Smooth muscle cell (in vitro differentiated cells): ENCODE data around the gene CSN1S1. TPM values are rescaled to one million over a fixed set of nuclear protein-coding genes. Genes with fewer than 3 reads are reported as not detected.

Experiments used
- DNase-seq: peaks from one replicate; lab custom pipeline; 2025; ENCODE audit not compliant: unreplicated experiment; lab: John Stamatoyannopoulos, UW
- H2AFZ ChIP-seq: fragments of 200-600 bp; sonication (generic); 2 replicates; pipeline ENCODE4 v1.6.0; 2016; ENCODE audit warnings: antibody characterized with exemption, low read depth, mild to moderate bottlenecking
- H3F3A ChIP-seq: fragments of 200-600 bp; sonication (generic); 2 replicates; pipeline ENCODE4 v1.6.0; 2017; ENCODE audit warnings: antibody characterized with exemption, low read depth
- H3K27ac ChIP-seq: fragments of 200-600 bp; sonication (generic); 2 replicates; pipeline ENCODE4 v1.5.1; 2016; ENCODE audit warnings: low read depth, mild to moderate bottlenecking
- H3K27me3 ChIP-seq: fragments of 200-600 bp; sonication (generic); 2 replicates; pipeline ENCODE4 v1.6.1; 2016; ENCODE audit warnings: low read depth, mild to moderate bottlenecking
- H3K36me3 ChIP-seq: fragments of 200-600 bp; sonication (generic); 2 replicates; pipeline ENCODE4 v1.5.1; 2016; ENCODE audit warnings: low read depth
- H3K4me1 ChIP-seq: fragments of 200-600 bp; sonication (generic); 2 replicates; pipeline ENCODE4 v1.5.1; 2016; ENCODE audit warnings: low read depth
- H3K4me2 ChIP-seq: fragments of 200-600 bp; sonication (generic); 2 replicates; pipeline ENCODE4 v1.6.0; 2016; ENCODE audit warnings: mild to moderate bottlenecking
- H3K4me3 ChIP-seq: fragments of 200-600 bp; sonication (generic); 2 replicates; pipeline ENCODE4 v1.5.1; 2016; ENCODE audit warnings: mild to moderate bottlenecking
- H3K79me2 ChIP-seq: fragments of 200-600 bp; sonication (generic); 2 replicates; pipeline ENCODE4 v1.6.0; 2016; ENCODE audit warnings: low read depth, mild to moderate bottlenecking
- H3K9ac ChIP-seq: fragments of 200-600 bp; sonication (generic); 2 replicates; pipeline ENCODE4 v1.6.0; 2016; ENCODE audit warnings: low read depth
- H3K9me3 ChIP-seq: fragments of 200-600 bp; sonication (generic); replicated peaks from 2 replicates; pipeline ENCODE4 v1.5.1; 2016; ENCODE audit warnings: low read depth
- H4K20me1 ChIP-seq: fragments of 200-600 bp; sonication (generic); 2 replicates; pipeline ENCODE4 v1.6.0; 2016; ENCODE audit warnings: low read depth
- CTCF ChIP-seq: fragments of 200-600 bp; sonication (generic); IDR thresholded peaks from 2 replicates; pipeline ENCODE4 v1.5.1; 2017; ENCODE audit warnings: borderline replicate concordance, mild to moderate bottlenecking, antibody characterized with exemption; ENCODE audit not compliant: insufficient read depth, poor library complexity, severe bottlenecking
- WGBS: methylation state at CpG from one replicate; pipeline ENCODE4 v1.1.7; 2016; ENCODE audit warnings: low lambda C conversion rate; 5-methylcytosine and 5-hydroxymethylcytosine counted together
- polyA plus RNA-seq: library from polyadenylated mRNA; unstranded; fragments of >200 nt; fragmentation: Nextera tagmentation; extraction: Ambion mirVana; gene quantifications from 2 replicates; pipeline ENCODE4 v1.2.1, GENCODE V29; 2016
- total RNA-seq: library from RNA; depleted of rRNA; stranded (reverse); fragments of >200 nt; gene quantifications from 2 replicates; pipeline ENCODE4 v1.2.3, GENCODE V29; 2014

Gene CSN1S1
- total and polyA plus RNA-seq, 2 experiments from 2014 or later = not detected

- Histone ChIP-seq H2AFZ (no peak within 1 kb of the TSS), H3K9me3 (no peaks in the 10 kb centered on the region), H3K4me1 (no peaks in the 10 kb centered on the region), H3K79me2 (no peaks in the 10 kb centered on the region), H3F3A (no peaks in the 10 kb centered on the region), H3K9ac (no peak within 1 kb of the TSS), H3K27me3 (no peaks in the 10 kb centered on the region), H3K36me3 (no peaks in the 10 kb centered on the region), H3K4me2 (no peak within 1 kb of the TSS), H4K20me1 (no peaks in the 10 kb centered on the region), H3K27ac (no peak within 1 kb of the TSS), H3K4me3 (no peak within 1 kb of the TSS)
- 86% methylated on average over 2 of the region's 2 CpGs for WGBS
- no peak for DNase-seq
- TF ChIP-seq CTCF = no peak
These were observed 34.8 kb downstream of the CSN1S1 start, which contains the start of gene CSN2 for GRCh38 chr4:69965628-69966027. TSS of gene CSN2 (minus strand) at chr4:69965728. CDS start at chr4:69960995, 4,733 bp downstream.

GRCh38 chr4:69970071-69970470, 39.2 kb downstream of the CSN1S1 start:
- no peaks in the 10 kb centered on the region for H3F3A ChIP-seq
- H4K20me1 ChIP-seq = no peaks in the 10 kb centered on the region
- H3K9me3 ChIP-seq = no peaks in the 10 kb centered on the region
- no peak overlapping the region for H3K9ac ChIP-seq
- 67% methylated on average over 1 of the region's 1 CpG for WGBS
- TF ChIP-seq CTCF = no peak
- H3K4me2 ChIP-seq = no peak overlapping the region
- no peaks in the 10 kb centered on the region for H3K79me2 ChIP-seq
- H2AFZ ChIP-seq = no peak overlapping the region
- peaks cover 5% of the 10 kb centered on the region for H3K27me3 ChIP-seq
- H3K36me3 ChIP-seq = no peaks in the 10 kb centered on the region
- H3K27ac ChIP-seq = no peak overlapping the region
- DNase-seq = no peak
- no peak overlapping the region for H3K4me3 ChIP-seq
- no peaks in the 10 kb centered on the region for H3K4me1 ChIP-seq

- no peaks in the 10 kb centered on the region for H3K36me3 ChIP-seq
- no peak for TF ChIP-seq CTCF
- H3K4me1 ChIP-seq = no peaks in the 10 kb centered on the region
- H4K20me1 ChIP-seq = no peaks in the 10 kb centered on the region
- no peak overlapping the region for H2AFZ ChIP-seq
- no peaks in the 10 kb centered on the region for H3K9me3 ChIP-seq
- H3K4me2 ChIP-seq = no peak overlapping the region
- H3K27me3 ChIP-seq = peaks cover 5% of the 10 kb centered on the region
- 100% methylated on average over 1 of the region's 1 CpG for WGBS
- no peaks in the 10 kb centered on the region for H3F3A ChIP-seq
- H3K9ac ChIP-seq = no peak overlapping the region
- no peak for DNase-seq
- no peaks in the 10 kb centered on the region for H3K79me2 ChIP-seq
- H3K4me3 ChIP-seq = no peak overlapping the region
- H3K27ac ChIP-seq = no peak overlapping the region
These were observed 43.8 kb downstream of the CSN1S1 start for GRCh38 chr4:69974631-69975030.

GRCh38 chr4:69977582-69977981, 46.7 kb downstream of the CSN1S1 start:
- no peak overlapping the region for H2AFZ ChIP-seq
- no peak for DNase-seq
- no peaks in the 10 kb centered on the region for H3K9me3 ChIP-seq
- no peaks in the 10 kb centered on the region for H4K20me1 ChIP-seq
- no peaks in the 10 kb centered on the region for H3K36me3 ChIP-seq
- H3K79me2 ChIP-seq = no peaks in the 10 kb centered on the region
- peaks cover 5% of the 10 kb centered on the region for H3K27me3 ChIP-seq
- no peaks in the 10 kb centered on the region for H3K4me1 ChIP-seq
- H3K27ac ChIP-seq = no peak overlapping the region
- H3K4me3 ChIP-seq = no peak overlapping the region
- no peak overlapping the region for H3K4me2 ChIP-seq
- TF ChIP-seq CTCF = no peak
- H3K9ac ChIP-seq = no peak overlapping the region
- no peaks in the 10 kb centered on the region for H3F3A ChIP-seq
